ENCODE measurements around the gene MSH6.

DNA sequence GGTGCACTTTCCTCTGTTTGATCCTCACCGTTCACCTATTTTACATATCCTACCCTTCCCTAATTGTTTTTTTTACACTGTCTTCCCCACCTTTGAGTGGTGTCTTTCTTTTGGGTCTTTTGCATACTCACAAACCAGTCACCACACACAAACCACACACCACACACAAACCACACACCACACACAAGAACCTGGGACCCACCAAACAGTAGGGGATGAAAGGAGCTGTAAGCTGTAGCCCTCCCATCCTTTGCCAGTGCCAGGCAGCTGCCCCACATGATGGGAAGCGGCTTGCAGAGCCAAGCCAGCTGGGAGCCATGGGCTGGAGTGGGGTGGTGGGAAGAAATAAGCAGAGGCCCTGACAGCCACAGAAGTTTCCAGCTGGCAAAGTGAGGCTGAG lies 38.9 kb upstream of the MSH6 start:
- no peak for TF ChIP-seq CTCF (IDR thresholded peaks at IDR 0.05 in 4 of 5, conservative IDR thresholded peaks at IDR 0.05 in 1 of 5)
- no peak for TF ChIP-seq POLR2A (IDR thresholded peaks at IDR 0.05)

Data from gastrocnemius medialis (tissue), 4 donors.